Left cardiac atrium (tissue), 4 donors: Measurements from ENCODE around the gene MAPK1IP1L. TPM values are rescaled to one million over a fixed set of nuclear protein-coding genes. Genes with fewer than 3 reads are reported as not detected.
"Not testable (repeated sequence)": the region's sequence is repeated elsewhere in the genome, so short reads cannot be mapped to it uniquely, and the experiment has no call there.

Source experiments
- ATAC-seq, 2 donors: fragments of 200-7000 bp; cut with Tn5 transposase; one replicate each; pipeline ENCODE4 v1.9.1; 2020; ENCODE audit warnings: mild to moderate bottlenecking in 2 of 2, moderate library complexity in 2 of 2
- DNase-seq: peaks from one replicate; pipeline ENCODE4 v3.0.0-alpha.2; 2020
- intact Hi-C, 2 donors: fragments of 100-400 bp; cut with DNase I; formaldehyde crosslinking; loops; one replicate each; pipeline versions ENCODE4 v1.14.1 to v1.15.1; 2022 to 2023
- total RNA-seq, 2 donors: library from RNA; stranded (reverse); fragmentation: NEBNext Ultra II Directional; extraction: Animal tissue kit (Norgen Biotek cat#: 25700); gene quantifications; one replicate each; pipeline ENCODE4 v1.2.1, GENCODE V29; 2021
- donor health status: DM: no; HTN: yes; CAD: no.
- donor health status: DM: no; HTN: yes; CAD: no; lungs with severe emphysema.
- donor health status: DM: yes; HTN: yes; CAD: no.
- donor health status: Dilated cardiomyopathy.

Gene MAPK1IP1L
- total RNA-seq, 2 donors from 2014 or later = 59.9 to 79.5 TPM

DNA sequence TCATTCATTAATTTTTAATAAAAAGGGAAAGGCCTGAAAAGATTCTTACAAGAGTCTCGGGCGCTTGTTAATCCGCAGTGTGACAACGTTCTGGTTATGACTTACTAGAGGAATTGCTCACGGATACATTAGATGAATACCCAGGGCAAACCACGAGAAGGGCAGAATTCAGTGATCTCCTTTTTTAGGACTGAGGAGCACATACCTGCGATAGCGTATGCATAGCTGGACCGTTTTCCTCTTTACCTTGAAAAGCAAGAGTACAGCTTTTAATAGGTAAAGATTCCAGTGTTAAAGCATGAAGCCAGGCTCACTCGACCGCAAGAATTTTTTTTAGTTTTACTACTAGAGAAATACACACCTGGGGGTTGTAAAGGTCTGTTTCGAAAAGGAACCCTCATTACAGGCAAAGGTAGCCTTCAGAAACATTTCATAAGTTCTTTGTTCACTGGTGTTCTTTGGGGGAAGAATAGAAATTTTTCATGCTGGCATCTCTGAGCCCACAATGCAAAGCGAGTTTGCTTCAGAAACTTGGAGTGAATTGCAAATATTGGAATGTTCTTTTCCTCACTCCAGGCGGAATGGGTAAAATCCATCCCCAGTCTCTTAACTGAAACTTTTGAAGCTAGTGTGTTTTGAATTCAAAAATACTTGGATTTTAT lies 953 bp downstream of the MAPK1IP1L start:
- intact Hi-C loops = no loop called here
- DNase-seq = no peak
- no peak for ATAC-seq

DNA sequence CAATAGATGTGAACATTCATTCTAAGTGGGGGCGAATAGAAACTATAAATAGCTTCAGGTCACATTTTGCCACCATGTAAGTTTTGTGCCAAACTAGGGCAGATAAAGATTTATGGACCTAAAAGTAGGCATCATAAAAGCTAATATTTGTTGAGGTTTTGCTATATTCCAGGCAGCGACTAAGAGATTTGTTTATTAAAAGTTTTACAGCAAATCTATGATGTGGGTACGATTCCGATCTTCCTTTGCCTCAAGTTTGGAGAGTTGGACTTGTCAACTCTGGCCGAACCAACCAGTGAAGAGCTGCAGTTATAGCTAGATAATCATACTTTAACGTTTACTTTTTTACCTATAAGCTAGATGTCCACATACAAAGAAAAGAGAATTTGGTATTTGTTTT lies 1.6 kb downstream of the MAPK1IP1L start:
- intact Hi-C loops = no loop called here
- DNase-seq (no peak), ATAC-seq (no peak)

DNA sequence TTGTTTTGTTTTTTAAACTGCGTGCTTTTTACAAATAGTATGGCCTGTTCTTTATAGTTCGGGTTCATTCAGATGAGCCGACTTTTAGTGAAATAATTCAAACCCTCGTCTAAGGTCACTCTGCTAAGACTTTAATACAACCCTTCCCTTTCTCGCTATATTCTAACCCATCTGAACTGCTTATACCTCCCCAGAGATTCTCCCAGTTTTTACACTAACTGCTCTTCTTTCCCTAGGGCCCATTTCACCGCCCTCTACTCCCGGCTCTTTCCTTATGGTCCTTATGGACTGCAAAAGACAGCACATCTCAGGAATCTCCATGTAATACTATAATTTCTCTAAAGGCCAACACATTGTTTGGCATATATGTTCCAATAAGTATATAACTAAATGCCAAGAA lies 2.1 kb downstream of the MAPK1IP1L start:
- DNase-seq (no peak), ATAC-seq (no peak)
- intact Hi-C loops = no loop called here

DNA sequence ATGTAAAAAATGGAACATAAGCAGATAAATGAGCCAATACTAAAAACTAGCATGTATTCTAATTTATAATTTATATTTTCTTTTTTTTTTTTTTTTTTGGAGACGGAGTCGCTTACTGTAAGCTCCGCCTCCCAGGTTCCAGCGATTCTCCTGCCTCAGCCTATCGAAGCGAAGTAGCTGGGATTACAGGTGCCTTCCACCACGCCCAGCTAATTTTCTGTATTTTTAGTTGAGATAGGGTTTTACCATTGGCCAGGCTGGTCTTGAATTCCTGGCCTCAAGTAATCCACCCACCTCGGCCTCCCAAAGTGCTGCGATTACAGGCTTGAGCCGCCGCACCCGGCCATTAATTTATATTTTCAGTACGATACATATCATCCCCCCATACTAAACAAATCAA lies 2.7 kb downstream of the MAPK1IP1L start:
- no peak for DNase-seq
- ATAC-seq = no peak
- intact Hi-C loops = no loop called here

DNA sequence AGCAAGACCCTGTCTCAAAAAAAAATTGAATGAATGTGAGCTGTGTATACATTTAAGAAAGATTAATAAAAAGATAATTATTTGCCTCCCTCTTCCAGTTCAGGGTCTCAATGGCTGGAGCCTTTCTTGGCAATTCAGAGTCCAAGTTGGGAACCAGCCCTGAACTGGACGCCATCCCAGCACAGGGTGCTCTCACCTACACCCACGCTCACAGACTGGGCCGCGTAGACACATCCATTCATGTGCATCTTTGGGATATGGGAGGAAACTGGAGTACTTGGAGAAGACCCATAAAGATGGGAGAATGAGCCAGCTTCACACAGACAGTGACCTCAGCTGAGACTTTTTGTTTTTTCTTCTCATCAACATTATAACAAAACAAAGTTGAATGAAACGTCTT lies 6.5 kb downstream of the MAPK1IP1L start:
- ATAC-seq (no peak), DNase-seq (no peak)
- intact Hi-C loops = no loop called here

DNA sequence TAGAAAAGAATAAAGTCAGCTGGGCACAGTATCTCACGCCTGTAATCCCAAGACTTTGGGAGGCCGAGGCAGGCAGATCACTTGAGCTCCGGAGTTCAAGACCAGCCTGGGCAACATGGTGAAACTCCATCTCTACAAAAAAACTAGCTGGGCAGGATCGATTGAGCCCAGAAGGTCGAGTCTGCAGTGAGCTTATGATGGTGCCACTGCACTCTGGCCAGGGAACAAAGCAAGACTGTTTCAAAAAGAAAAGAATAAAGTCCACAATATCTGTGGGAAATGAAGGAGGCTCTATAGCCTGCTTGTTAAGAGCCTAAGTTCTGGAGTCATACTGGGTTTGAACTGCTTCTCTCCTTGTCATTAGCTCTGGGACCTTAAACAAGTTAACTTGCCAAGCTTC lies 7.9 kb downstream of the MAPK1IP1L start:
- ATAC-seq (no peak), DNase-seq (no peak)
- intact Hi-C loops = no loop called here

DNA sequence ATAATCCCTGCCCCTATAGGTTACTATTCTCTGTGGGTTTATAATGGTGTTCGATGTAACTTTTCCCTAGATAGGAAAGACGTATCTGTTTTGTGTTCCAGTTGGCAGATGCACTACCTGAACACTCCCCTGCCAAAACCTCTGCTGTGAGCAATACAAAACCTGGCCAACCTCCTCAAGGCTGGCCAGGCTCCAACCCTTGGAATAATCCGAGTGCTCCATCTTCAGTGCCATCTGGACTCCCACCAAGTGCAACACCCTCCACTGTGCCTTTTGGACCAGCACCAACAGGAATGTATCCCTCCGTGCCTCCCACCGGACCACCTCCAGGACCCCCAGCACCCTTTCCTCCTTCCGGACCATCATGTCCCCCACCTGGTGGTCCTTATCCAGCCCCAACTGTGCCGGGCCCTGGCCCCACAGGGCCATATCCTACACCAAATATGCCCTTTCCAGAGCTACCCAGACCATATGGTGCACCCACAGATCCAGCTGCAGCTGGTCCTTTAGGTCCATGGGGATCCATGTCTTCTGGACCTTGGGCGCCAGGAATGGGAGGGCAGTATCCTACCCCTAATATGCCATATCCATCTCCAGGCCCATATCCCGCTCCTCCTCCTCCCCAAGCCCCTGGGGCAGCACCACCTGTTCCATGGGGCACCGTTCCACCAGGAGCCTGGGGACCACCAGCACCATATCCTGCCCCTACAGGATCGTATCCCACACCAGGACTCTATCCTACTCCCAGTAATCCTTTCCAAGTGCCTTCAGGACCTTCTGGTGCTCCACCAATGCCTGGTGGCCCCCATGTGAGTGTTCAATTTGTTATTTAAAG lies 11.3 kb downstream of the MAPK1IP1L start:
- ATAC-seq (peak; percentile 85 to 87), DNase-seq (peak; percentile 68)
- intact Hi-C loops = no loop called here

DNA sequence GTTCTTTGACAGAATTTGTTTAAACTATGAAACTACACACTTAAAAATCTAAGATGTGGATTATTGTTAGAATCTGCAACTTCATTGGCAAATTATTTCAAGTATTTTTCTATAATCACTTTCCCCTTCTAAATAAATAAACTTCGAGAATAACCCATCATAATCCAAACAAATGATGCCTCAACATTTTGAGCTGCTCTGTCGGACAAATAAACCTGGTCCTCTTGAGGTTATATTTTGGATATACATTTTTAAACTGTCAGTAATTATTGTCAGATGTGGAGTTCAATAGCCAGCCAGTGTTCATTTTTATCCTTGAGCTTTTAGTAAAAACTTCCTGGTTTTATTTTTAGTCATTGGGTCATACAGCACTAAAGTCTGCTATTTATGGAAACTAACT lies 13.4 kb downstream of the MAPK1IP1L start:
- intact Hi-C loops, DNase-seq, ATAC-seq: not testable (repeated sequence)

DNA sequence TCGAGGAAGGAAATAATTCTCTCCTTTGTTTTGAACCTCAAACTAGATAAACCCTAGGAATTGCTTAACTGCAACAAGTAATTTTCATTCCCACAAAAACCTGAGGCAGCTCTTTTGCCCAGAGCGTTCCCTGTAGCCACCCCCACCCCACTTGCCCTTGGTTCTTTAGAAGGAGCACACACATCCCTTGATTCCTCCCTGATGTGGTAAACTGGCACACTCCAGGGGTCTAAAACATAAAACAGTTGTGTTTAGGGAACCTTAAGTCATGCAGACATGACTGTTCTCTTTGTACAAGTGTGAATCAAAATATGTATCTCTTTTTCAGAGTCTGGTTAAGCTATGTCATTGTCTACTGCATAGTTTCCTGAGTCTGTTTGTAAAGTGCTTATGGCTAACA lies 14.0 kb downstream of the MAPK1IP1L start:
- intact Hi-C loops = no loop called here
- ATAC-seq (no peak), DNase-seq (no peak)

DNA sequence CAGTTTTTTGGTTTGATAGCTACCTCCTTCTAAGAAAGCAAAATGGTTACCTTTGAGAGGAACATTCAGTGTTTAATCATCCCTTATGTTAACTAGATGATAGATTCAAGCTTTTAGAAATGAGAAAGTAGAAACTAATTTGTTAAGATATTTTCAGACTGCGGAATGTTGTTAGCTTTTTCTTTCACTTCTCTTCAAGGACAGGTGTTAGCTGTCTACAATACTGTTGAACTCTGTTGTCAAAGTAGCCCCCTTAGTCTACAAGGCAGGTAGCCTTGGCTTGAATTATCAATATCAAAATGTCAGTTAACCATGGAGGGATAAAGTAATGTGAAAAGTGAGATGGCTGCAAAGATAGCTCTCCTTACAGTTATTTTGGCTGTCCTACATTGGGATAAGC lies 14.8 kb downstream of the MAPK1IP1L start:
- DNase-seq (no peak), ATAC-seq (no peak)
- intact Hi-C loops = no loop called here

DNA sequence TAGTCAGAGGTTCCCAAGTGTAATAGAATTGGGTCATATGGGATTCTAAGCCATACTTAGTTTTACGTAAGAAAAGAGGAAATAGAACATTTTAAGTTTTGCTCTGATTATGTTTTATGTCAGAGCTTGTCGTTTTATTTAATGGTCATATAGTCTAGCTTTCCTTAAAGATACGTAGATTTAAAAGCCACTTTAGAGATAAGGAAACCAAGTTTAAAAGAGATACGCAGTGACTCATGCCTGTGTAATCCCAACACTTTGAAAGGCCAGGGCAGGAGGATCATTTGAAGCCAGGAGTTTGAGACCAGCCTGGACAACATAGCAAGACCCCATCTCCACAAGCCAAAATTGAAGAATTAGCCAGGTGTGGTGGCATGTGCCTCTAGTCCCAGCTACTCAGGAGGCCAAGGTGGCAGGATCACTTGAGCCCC lies 19.5 kb downstream of the MAPK1IP1L start:
- no peak for DNase-seq
- intact Hi-C loops = no loop called here
- peak in 1 of 2 donors; percentile 4 for ATAC-seq

DNA sequence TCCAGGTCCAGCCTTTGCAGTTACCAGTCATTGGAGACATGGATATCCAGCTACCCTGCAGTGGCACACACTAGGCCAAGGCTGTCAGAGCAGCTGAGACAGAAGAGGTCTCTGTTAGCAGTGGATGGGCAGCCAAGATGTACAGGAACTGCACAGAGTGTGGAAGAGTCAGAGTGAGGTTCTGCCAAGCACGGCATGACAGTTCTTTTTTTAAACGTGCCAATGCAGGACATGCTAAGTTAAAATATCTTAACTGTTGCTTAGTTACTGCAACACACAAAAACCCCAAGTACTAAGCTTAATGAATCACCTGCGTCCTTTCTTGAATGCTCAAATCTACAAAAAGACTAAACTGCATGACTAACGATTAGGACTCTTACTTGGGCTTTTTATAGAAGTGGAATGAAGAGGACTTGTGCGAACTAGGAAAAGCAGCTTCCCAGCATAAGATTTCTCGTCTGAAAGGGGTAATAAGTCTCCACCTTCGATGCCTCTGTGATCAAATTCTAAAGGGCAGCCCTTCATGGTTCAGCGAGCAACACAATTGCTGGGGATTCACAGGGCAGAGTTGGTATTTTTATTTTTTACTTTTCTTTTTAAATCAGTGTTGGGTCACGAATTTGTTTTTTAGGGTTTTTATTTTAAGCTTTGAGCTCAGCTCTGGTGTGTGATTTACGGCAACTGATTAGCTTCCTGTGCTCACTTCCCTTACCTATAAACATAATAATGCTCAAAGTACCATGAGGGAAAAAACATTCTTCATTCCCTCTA lies 20.6 kb downstream of the MAPK1IP1L start:
- ATAC-seq (peak; percentile 83 to 94), DNase-seq (peak; percentile 60)
- intact Hi-C loops = no loop called here

DNA sequence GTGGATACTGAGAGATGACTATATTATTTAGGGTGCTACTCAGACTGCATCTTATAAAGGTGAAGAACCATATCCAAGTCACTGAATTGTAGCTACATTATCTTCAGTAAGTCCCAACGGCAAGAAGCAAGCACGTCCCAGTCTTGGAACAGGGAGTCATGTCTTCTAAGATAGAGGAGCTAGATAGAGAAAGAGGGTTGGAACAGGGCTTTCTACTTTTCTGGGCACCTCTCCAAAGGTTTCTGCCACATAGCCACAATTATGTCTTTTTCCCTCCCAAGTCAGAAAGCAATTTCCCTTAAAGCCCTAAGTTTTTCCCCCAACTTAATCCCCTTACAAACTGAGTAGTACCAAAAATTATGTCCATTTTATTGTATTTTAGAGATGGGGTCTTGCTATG lies 22.4 kb downstream of the MAPK1IP1L start:
- no peak for DNase-seq
- intact Hi-C loops = no loop called here
- ATAC-seq = no peak

DNA sequence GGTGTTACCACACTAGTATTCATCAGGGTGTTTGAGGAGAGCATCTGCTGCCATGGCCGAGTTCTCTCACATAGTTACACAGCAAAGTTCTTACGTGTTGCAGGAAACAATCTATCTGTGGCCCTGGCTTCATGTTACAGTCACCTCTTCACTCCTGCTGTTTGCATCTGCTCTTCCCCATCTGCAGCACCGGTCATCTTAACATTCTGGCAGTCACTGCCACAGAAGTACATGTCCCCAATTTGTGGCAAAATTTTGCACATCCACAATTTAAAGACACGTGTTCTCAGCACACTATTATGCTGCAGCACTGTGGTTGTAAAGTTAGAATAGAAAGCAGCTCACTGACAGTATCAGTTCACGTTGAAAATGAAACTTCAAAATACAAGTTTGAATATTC lies 23.2 kb downstream of the MAPK1IP1L start:
- ATAC-seq = no peak
- intact Hi-C loops = no loop called here
- DNase-seq = no peak

DNA sequence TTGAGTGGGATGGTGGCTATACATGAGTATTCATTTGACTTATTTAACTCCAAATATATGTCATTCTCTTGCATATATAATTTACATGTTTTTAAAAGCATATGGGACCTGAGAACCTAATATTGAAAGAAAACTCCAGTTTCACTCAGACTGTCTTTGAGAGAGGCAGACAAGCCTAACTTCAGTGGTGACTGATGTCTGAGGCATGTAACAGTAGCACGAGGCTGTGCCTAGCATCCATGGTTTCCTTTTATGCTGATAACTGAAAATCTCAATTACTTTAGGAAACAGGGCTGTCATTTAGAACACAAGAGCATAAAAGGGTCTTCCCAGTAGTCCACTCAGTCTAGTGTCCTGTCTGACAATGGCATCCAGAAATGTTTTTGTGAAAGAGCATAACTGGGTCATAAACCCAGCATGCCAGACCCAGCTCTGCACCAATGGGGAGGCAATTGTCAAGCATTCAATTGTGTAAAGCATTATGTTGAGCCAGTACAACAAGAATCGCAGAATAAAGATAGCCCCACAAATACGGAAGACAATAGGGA lies 24.3 kb downstream of the MAPK1IP1L start:
- no peak for ATAC-seq
- no peak for DNase-seq
- intact Hi-C loops = no loop called here

DNA sequence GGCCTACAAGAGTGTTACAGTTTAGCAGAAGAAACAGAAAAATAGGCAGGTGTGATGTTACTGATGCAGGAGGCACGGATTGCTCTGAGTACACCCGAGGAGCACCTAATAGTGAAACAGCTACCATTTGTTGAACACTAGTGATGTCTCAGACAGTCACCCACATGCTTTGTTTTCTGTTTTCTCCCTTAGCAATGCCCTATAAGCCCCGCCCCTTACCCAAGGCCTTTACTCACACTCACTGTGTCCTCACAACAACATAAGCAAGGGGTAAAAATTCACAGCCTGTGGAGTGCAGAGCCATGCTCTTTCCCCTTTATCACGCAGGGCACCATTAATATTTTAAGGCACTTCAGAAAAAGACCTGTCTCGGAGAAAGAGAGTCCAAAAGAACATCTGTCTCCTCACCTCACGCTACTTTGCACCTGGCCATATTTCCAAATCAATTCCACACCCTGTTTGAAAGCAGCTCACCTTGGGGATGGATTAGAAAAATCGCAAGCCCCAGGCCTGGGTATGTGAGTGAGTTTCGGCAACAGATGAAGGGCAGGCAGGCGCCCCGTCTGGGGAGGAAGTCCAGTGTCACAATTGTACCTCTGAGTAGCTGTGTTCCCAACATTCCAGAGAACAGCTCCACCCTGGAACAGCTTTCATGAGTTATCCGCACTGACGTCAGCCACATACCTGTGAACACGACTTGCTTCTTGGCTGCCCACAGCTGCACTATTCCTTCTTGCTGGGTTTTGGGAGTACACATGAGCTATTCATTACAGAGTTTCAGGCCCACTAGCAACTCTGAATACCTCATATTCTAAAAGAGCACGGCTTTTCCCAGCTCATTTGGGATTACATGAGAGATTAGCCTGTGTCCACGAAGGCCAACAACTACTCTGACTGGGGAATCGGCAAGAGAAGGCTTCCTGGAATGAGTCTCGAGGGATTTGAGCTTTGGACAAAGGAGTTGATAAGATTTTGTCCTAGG lies 26.0 kb downstream of the MAPK1IP1L start:
- no peak for DNase-seq
- intact Hi-C loops = no loop called here
- ATAC-seq = peak; percentile 20 to 64

DNA sequence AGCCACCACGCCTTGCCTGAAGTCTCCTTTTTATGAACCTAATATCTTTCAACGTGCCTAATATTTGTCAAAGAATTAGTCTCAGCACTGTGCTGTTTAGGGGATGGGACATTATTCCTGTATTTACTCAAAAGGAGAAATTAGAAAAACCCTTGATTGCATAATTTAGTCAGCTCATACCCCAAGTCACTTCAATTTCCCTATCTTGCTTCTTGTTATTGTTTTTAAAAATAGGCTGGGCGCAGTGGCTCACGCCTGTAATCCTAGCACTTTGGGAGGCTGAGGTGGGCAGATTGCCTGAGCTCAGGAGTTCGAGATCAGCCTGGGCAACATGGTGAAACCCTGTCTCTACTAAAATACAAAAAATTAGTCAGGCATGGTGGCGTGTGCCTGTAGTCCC lies 28.5 kb downstream of the MAPK1IP1L start:
- intact Hi-C loops, ATAC-seq, DNase-seq: not testable (repeated sequence)

DNA sequence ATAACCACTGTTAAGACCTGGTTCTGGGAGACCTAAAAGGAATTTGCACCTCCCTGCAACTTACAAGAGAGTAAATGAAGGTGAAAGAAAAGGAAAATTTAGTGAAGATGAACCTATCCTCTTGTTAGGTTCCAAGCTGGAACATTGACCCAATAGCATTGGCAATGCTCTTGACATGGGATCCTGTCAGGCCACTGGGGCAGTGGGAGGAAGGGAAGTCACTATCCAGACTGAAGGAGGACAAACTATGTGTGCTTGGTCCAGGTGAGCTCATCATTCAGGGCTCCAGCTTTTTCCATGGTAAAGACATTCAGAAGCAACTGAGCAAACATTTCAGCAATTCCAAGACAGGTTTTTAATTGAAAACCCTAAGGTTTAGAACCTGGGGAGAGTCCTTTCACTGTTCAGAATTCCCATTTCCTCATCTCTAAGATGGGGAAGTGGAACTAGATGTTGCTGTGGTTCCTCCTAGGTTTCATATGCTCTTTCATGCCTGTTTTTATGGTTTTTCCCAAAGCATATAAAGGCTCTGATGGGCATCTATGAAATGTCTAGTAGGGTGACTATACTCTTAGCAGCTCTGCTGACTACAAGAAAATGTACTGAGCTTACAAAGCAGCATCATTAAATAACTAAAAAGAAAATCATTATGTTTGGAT lies 33.1 kb downstream of the MAPK1IP1L start:
- DNase-seq (no peak), ATAC-seq (no peak)

More for the DNA sequence above, 33.1 kb downstream of the MAPK1IP1L start:
- intact Hi-C loops = no loop called here
